ENCODE measurements around the gene DENND2A.

- TF ChIP-seq CTCF (conservative IDR thresholded peaks at IDR 0.05 in 1 of 2, IDR thresholded peaks at IDR 0.05 in 1 of 2; ENCODE audit: extremely low read depth in 1 of 2, insufficient read depth in 1 of 2, low read depth in 1 of 2, low read length in 2 of 2) (no peak), EZH2 (IDR thresholded peaks at IDR 0.05; ENCODE audit: borderline replicate concordance, low read length) (no peak)
Observed at GRCh38 chr7:140618306-140618705, 22.3 kb downstream of the DENND2A start.

All from mammary epithelial cell (primary cell).